Thyroid gland (tissue), 4 donors: Measurements from ENCODE around the gene CALM1.

ENCODE experiments used
- POLR2A ChIP-seq, 2 donors: fragments of 450-650 bp; IDR thresholded peaks; one replicate each; pipeline ENCODE4 v1.6.1; 2017; ENCODE audit warnings: antibody characterized with exemption in 2 of 2, mild to moderate bottlenecking in 2 of 2, moderate library complexity in 1 of 2
- TF ChIP-seq, protein P1 (sequence below), 6 experiments: fragments of 200-600 bp in 3 of 6; fragments of 450-650 bp in 3 of 6; sonication (generic) in 3 of 6; IDR thresholded peaks; one replicate each; pipeline ENCODE4 v1.5.1; 2016 to 2019; ENCODE audit warnings: antibody characterized with exemption in 6 of 6, mild to moderate bottlenecking in 2 of 6, inconsistent platforms in 1 of 6, moderate library complexity in 1 of 6

DNA sequence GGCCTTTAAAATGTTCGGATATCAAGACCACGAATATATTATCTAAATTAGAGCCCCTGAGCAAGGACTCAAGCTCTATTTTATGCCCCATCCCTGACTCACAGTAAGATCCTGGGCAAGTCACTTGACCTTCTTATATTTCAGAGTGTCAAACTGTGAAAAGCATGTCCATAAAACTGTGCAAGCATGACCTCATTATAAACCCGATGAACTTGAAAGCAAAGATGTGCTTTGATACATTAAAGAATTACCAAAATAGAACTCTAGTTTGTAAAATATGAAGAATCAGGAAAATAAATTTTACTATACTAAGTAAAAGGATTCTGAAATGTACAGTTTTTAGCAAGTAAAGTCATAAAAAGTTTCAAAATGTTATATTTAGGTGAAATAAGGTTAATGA lies 2.9 kb upstream of the CALM1 start:
- TF ChIP-seq, protein P1, sequence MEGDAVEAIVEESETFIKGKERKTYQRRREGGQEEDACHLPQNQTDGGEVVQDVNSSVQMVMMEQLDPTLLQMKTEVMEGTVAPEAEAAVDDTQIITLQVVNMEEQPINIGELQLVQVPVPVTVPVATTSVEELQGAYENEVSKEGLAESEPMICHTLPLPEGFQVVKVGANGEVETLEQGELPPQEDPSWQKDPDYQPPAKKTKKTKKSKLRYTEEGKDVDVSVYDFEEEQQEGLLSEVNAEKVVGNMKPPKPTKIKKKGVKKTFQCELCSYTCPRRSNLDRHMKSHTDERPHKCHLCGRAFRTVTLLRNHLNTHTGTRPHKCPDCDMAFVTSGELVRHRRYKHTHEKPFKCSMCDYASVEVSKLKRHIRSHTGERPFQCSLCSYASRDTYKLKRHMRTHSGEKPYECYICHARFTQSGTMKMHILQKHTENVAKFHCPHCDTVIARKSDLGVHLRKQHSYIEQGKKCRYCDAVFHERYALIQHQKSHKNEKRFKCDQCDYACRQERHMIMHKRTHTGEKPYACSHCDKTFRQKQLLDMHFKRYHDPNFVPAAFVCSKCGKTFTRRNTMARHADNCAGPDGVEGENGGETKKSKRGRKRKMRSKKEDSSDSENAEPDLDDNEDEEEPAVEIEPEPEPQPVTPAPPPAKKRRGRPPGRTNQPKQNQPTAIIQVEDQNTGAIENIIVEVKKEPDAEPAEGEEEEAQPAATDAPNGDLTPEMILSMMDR (IDR thresholded peaks at IDR 0.05): no peak
- no peak for TF ChIP-seq POLR2A (IDR thresholded peaks at IDR 0.05)
